ENCODE data around the gene CLPTM1.
"Not testable (repeated sequence)": the region's sequence is repeated elsewhere in the genome, so short reads cannot be mapped to it uniquely, and the experiment has no call there.

CLPTM1 gene

GRCh38 chr19:44942067-44942571 lies 13.1 kb upstream of the CLPTM1 start, which contains the start of gene APOC4:
Gene APOC4 (plus strand): TSS chr19:44942237. CDS start chr19:44942278, 41 bp downstream.
- no peak for DNase-seq

- no peak for DNase-seq
These were observed 11.4 kb upstream of the CLPTM1 start for GRCh38 chr19:44943801-44944249.

- no peak for DNase-seq
These were observed 8.1 kb upstream of the CLPTM1 start for GRCh38 chr19:44947041-44947581.

GRCh38 chr19:44948237-44948636 lies 6.9 kb upstream of the CLPTM1 start:
- no peak for DNase-seq

DNA sequence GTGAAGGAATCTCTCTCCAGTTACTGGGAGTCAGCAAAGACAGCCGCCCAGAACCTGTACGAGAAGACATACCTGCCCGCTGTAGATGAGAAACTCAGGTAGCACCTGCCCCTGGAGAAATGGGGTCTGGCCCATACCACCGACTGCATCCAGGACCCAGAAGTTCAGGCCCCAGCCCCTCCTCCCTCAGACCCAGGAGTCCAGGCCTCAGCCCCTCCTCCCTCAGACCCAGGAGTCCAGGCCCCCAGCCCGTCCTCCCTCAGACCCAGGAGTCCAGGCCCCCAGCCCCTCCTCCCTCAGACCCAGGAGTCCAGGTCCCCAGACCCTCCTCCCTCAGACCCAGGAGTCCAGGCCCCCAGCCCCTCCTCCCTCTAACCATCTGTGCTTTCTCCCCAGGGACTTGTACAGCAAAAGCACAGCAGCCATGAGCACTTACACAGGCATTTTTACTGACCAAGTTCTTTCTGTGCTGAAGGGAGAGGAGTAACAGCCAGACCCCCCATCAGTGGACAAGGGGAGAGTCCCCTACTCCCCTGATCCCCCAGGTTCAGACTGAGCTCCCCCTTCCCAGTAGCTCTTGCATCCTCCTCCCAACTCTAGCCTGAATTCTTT lies 6.3 kb upstream of the CLPTM1 start:
- DNase-seq = no peak

GRCh38 chr19:44949550-44949949 lies 5.6 kb upstream of the CLPTM1 start:
- no peak for DNase-seq

- DNase-seq = peak; percentile 56
These were observed 3.7 kb upstream of the CLPTM1 start for GRCh38 chr19:44951179-44952159.

DNA sequence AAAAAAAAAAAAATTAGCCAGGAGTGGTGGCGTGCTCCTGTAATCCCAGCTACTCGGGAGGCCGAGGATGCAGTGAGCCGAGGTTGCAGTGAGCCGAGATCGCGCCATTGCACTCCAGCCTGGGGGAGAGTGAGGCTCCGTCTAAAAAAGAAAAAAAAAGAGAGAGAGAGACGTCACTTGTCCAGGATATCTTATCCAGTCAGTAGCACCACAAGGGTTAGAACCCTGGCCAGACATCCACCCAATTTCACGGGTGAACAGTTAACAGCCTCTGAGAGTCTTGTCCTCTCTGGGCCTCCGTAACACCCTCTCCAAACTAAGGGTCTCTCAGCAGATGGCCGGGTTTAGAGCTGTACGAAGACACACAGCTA lies 917 bp upstream of the CLPTM1 start:
- no peak for DNase-seq

GRCh38 chr19:44955505-44956439 lies 592 bp downstream of the CLPTM1 start:
- peak; percentile 5 to 6 for DNase-seq

GRCh38 chr19:44957526-44957925 lies 2.3 kb downstream of the CLPTM1 start:
- DNase-seq = no peak

GRCh38 chr19:44958090-44958489 lies 2.9 kb downstream of the CLPTM1 start:
- no peak for DNase-seq

DNA sequence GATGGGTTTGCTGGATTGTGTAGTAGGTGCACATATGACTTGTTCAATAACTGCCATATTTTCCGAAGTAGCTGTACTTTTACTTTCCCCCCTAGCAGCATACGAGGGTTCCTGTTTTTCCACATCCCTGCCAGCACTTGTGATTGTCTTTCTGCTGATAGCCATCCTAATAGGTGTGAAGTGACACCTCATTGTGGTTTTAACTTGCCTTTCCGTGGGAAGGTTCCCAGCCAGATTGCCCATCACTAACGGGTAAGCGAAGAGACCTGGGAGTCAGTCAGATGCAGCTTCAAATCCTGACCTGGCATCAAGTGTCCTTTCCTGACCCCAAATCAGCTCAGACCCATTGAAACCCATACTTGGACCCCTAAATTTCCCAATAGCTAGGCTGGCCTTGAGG lies 4.5 kb downstream of the CLPTM1 start:
- DNase-seq = no peak

- DNase-seq = no peak
These were observed 5.9 kb downstream of the CLPTM1 start for GRCh38 chr19:44960906-44961728.

DNA sequence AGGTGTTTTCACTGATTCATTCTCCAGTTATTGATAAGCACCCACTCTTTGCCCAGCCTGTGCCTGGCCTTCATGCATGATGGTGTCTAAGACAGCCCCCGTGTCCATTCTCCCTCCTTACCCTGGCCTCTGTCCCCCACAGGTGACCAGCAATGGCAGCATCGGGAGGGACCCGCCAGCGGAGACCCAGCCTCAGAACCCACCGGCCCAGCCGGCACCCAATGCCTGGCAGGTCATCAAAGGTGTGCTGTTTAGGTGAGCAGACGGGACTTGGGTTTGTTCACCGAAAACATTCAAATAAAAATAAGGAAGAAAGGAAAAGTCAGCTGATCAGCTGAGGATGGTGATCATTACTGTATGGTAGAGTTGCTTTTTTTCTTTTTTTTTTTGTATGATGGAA lies 6.6 kb downstream of the CLPTM1 start:
- DNase-seq = no peak

DNA sequence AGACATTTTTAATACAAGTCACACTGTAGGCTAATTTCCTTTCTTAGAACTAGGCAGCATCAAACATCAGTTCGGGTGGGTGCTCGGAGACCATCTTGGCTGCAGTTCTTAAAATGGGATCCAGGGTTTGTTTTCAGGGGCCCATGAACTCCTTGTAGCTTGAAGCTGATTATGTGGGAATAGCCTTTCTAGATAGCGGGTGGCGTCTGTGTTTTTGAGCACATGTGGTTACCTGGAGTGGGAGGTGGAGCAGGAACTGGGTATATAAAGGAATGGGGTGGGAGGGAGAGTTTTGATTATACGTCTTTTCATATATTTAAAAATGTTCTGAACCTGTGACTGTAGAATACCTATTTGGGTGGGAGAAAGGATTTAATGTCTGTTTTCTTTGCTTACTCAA lies 12.9 kb downstream of the CLPTM1 start:
- no peak for DNase-seq

DNA sequence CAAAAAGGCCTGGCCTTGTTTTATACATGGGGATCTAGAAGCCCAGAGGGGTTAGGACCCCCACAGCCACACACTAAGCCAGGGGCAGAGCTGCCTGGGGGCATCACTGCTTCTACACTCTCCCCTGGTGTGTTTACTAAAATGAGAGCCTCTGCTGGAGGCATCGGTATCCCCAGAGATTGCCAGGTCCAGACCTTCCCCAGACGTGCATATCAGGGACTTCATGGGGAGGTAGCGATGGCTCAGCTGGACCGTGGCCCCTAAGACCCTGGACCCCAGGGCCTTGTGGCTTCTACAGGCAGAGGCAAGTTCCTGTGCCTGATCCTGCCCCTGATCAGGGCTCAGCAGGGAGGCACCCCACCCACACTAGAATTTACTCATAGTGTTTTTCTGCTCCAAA lies 13.5 kb downstream of the CLPTM1 start:
- DNase-seq = no peak

DNA sequence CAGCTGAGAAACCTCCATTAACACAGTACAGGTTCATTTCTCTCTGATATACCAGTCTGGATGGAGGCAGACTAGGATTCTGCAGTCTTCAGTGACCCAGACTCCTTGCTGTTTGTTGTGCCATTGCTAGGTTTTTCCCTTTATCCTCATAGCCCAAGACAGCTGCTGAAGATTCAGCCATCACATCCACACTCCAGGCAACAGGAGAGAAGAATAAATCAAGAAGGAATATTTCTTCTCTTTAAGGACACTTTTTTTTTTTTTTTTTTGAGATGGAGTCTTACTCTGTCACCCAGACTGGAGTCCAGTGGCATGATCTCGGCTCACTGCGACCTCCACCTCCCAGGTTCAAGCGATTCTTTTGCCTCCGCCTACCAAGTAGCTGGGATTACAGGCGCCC lies 14.3 kb downstream of the CLPTM1 start:
- DNase-seq = no peak

DNA sequence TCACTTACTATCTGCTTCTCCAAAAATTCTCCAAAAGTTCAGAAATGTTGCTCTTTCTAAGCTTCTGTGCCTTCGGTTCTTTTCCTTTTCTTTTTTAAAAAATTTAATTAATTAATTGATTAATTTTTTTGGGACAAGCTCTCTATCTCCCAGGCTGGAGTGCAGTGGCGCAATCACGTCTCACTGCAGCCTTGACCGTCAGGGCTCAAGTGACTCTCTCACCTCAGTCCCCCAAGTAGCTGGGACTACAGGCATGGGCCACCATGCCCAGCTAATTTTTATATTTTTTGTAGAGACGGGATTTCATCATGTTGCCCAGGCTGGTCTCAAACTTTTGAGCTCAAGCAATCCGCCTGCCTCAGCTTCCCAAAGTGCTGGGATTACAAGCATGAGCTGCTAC lies 16.3 kb downstream of the CLPTM1 start:
- DNase-seq = not testable (repeated sequence)

DNA sequence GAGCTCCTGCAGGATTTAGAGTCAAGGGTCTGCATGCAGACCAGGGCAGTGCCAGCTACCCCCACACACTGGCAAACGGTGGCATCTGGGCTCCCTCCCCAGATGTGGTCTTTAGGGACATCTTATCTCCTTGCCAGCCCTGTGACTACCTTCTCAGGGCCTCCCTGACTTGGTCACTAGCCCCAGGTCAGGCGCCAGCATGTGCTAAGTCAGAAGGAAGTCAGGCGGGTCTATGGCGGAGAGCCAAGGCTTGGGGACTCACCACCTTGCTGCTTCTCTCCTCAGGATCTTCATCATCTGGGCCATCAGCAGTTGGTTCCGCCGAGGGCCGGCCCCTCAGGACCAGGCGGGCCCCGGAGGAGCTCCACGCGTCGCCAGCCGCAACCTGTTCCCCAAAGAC lies 17.6 kb downstream of the CLPTM1 start:
- no peak for DNase-seq

GRCh38 chr19:44973982-44974735 lies 19.0 kb downstream of the CLPTM1 start:
- DNase-seq = no peak

GRCh38 chr19:44974857-44975256 lies 19.7 kb downstream of the CLPTM1 start:
- no peak for DNase-seq
